Type B pancreatic cell (in vitro differentiated cells): Measurements from ENCODE around the gene MGMT. TPM values are rescaled to one million over a fixed set of nuclear protein-coding genes. Genes with fewer than 3 reads are reported as not detected.

Experiments
- DNase-seq: peaks from one replicate; pipeline ENCODE4 v3.0.0; 2021; ENCODE audit warnings: mixed read lengths; ENCODE audit not compliant: unreplicated experiment; ENCODE audit errors: extremely low spot score
- H3K27ac Mint-ChIP-seq: 2 replicates; pipeline ENCODE4 v1.8.0; 2021; ENCODE audit warnings: mild to moderate bottlenecking, mixed read lengths
- H3K27me3 Mint-ChIP-seq: 2 replicates; pipeline ENCODE4 v1.8.0; 2021; ENCODE audit warnings: mixed read lengths
- H3K36me3 Mint-ChIP-seq: 2 replicates; pipeline ENCODE4 v1.8.0; 2021; ENCODE audit warnings: mixed read lengths
- H3K4me1 Mint-ChIP-seq: one replicate; pipeline ENCODE4 v1.8.0; 2021; ENCODE audit warnings: mixed read lengths; ENCODE audit not compliant: unreplicated experiment
- H3K4me3 Mint-ChIP-seq: 2 replicates; pipeline ENCODE4 v1.8.0; 2021; ENCODE audit warnings: mild to moderate bottlenecking, mixed read lengths
- H3K9me3 Mint-ChIP-seq: 2 replicates; pipeline ENCODE4 v1.8.0; 2021; ENCODE audit warnings: mixed read lengths
- total RNA-seq: library from RNA; stranded (reverse); gene quantifications from 2 replicates; pipeline ENCODE4 v1.2.1, GENCODE V29; 2021; ENCODE audit warnings: low replicate concordance
- TF ChIP-seq, protein P1 (sequence below): fragments of 200-600 bp; sonication (generic); conservative IDR thresholded peaks from 2 replicates; pipeline ENCODE4 v1.5.0; 2021; ENCODE audit warnings: antibody characterized with exemption, mild to moderate bottlenecking

Gene MGMT
- total RNA-seq, 1 donor from 2014 or later = 18.8 TPM

GRCh38 chr10:129713659-129714265, 246.7 kb downstream of the MGMT start:
- H3K4me3 Mint-ChIP-seq = no peak overlapping the region
- H3K27ac Mint-ChIP-seq = no peak overlapping the region
- peaks cover 10% of the 10 kb centered on the region for H3K36me3 Mint-ChIP-seq
- no peaks in the 10 kb centered on the region for H3K27me3 Mint-ChIP-seq
- no peaks in the 10 kb centered on the region for H3K9me3 Mint-ChIP-seq
- H3K4me1 Mint-ChIP-seq = no peaks in the 10 kb centered on the region
- no peak for DNase-seq
- TF ChIP-seq, protein P1, sequence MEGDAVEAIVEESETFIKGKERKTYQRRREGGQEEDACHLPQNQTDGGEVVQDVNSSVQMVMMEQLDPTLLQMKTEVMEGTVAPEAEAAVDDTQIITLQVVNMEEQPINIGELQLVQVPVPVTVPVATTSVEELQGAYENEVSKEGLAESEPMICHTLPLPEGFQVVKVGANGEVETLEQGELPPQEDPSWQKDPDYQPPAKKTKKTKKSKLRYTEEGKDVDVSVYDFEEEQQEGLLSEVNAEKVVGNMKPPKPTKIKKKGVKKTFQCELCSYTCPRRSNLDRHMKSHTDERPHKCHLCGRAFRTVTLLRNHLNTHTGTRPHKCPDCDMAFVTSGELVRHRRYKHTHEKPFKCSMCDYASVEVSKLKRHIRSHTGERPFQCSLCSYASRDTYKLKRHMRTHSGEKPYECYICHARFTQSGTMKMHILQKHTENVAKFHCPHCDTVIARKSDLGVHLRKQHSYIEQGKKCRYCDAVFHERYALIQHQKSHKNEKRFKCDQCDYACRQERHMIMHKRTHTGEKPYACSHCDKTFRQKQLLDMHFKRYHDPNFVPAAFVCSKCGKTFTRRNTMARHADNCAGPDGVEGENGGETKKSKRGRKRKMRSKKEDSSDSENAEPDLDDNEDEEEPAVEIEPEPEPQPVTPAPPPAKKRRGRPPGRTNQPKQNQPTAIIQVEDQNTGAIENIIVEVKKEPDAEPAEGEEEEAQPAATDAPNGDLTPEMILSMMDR = no peak

DNA sequence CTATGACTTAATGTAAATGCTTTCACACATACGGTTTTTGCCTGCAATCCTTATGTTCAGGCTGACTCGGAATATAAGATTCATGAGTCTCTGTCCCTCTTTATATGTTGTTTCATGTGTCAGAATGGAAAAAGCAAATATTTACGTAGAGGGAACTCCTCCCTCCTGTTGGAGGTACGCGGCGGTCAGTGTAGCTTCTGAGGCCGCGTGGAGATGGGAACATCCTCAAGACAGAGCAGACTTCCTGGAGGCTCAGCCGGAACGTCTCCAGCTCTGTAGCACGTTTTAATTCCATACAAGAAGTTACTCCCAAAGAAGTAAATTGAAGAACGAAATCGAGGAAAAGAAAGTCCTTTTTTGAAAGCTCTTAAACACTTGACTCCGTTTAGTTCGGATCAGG, 248.8 kb downstream of the MGMT start:
- Mint-ChIP-seq H3K4me1 (no peaks in the 10 kb centered on the region), H3K4me3 (no peak overlapping the region), H3K36me3 (peaks cover 3% of the 10 kb centered on the region), H3K27me3 (no peaks in the 10 kb centered on the region), H3K9me3 (no peaks in the 10 kb centered on the region), H3K27ac (no peak overlapping the region)
- TF ChIP-seq, protein P1 = no peak
- no peak for DNase-seq

DNA sequence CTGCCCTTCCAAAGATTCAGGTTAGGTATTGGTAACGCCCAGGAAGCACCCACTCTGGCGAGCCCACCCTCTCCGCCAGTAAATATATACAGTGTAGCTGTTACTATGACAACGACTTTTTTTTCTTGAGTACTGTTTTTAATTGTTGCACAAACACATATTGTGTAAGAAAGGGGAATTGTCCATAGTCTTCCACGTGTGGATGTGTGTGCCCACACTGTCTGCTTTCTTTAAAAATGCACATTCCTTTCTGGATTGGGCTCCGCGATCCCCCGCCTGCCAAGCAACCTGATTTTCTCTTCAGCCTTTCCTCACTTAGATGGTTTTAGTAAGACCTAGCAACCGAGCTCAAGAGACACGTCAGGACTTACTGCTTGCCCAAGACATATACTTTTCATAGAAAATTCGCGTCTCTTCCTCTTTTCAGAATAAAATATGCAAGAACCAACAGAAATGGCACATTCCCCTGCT, 249.2 kb downstream of the MGMT start:
- Mint-ChIP-seq H3K9me3 (no peaks in the 10 kb centered on the region), H3K4me3 (no peak overlapping the region), H3K27ac (no peak overlapping the region)

GRCh38 chr10:129716881-129717280, 249.8 kb downstream of the MGMT start:
- Mint-ChIP-seq H3K36me3 (peaks cover 7% of the 10 kb centered on the region), H3K9me3 (no peaks in the 10 kb centered on the region), H3K27me3 (no peaks in the 10 kb centered on the region), H3K4me1 (no peaks in the 10 kb centered on the region), H3K27ac (no peak overlapping the region), H3K4me3 (no peak overlapping the region)
- TF ChIP-seq, protein P1 = no peak
- DNase-seq = no peak

More for the DNA sequence above, 249.2 kb downstream of the MGMT start:
- no peak for DNase-seq
- TF ChIP-seq, protein P1 = no peak
- H3K4me1 Mint-ChIP-seq = no peaks in the 10 kb centered on the region
- no peaks in the 10 kb centered on the region for H3K27me3 Mint-ChIP-seq
- peaks cover 7% of the 10 kb centered on the region for H3K36me3 Mint-ChIP-seq

DNA sequence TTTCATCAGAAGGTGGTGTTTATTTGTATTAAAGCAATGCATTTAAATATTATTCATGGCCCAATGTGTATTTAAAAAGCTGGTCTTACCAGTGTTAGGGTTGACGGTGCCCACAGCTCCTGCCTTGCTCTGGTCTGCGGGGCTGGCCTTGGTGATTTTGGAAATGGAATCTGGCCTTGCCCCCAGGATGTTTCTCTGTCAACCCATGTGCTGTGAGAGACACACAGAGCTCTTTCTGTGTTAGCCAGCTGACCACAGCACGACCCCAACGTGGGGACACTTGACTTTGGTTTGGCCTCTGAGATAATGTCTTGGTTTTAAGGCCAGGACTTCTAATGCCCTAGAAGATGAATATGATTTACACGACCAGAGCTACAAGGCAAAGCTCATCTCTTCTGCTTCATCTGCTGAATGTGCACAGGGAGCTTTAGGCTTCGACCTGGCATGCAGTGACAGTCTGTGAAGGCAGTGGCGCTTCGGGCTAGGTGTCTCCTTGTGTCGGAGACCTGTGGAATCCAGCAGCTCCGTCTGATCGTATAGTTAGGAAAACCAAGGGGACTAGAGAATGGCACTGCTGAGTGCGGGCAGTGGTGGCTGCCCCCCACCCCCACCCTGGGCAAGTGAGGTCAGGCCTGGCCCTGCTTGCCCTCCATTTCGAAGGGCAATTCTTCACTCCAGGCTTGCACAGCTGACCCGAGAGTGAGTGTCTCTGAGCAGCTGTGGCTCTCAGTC, 250.9 kb downstream of the MGMT start:
- H3K27me3 Mint-ChIP-seq = no peaks in the 10 kb centered on the region
- no peaks in the 10 kb centered on the region for H3K9me3 Mint-ChIP-seq
- H3K4me1 Mint-ChIP-seq = no peaks in the 10 kb centered on the region
- TF ChIP-seq, protein P1 = no peak
- DNase-seq = no peak
- H3K4me3 Mint-ChIP-seq = no peak overlapping the region
- H3K36me3 Mint-ChIP-seq = peaks cover 10% of the 10 kb centered on the region
- no peak overlapping the region for H3K27ac Mint-ChIP-seq
